Adrenal gland (tissue), 12 donors: ENCODE data around the gene CHMP5. TPM values are rescaled to one million over a fixed set of nuclear protein-coding genes. Genes with fewer than 3 reads are reported as not detected.

Experiments used
- DNase-seq, 7 donors: peaks; one replicate each; pipeline ENCODE4 v3.0.0-alpha.2; 2019 to 2020
- H3K27ac ChIP-seq, 5 donors: fragments of 200-600 bp; sonication (generic) in 4 of 5; 1 replicate in 3 of 5; 2 replicates in 2 of 5; pipeline versions ENCODE4 v1.5.1 to v1.8.0; 2016 to 2020; ENCODE audit warnings: mild to moderate bottlenecking in 1 of 5
- H3K27me3 ChIP-seq: fragments of 200-600 bp; 2 replicates; pipeline ENCODE4 v1.8.0; 2021
- H3K36me3 ChIP-seq, 2 donors: fragments of 200-600 bp; replicated peaks in 1 of 2; 1 replicate in 1 of 2; 2 replicates in 1 of 2; pipeline versions ENCODE4 v1.5.1 to v1.8.0; 2018 to 2022
- H3K4me1 ChIP-seq, 2 donors: fragments of 200-600 bp; replicated peaks in 1 of 2; 1 replicate in 1 of 2; 2 replicates in 1 of 2; pipeline versions ENCODE4 v1.5.1 to v1.8.0; 2018 to 2021
- H3K4me3 ChIP-seq, 4 donors: fragments of 200-600 bp; sonication (generic) in 3 of 4; one replicate each; pipeline ENCODE4 v1.5.1; 2016 to 2018
- H3K9me3 ChIP-seq, 3 donors: fragments of 200-600 bp; sonication (generic) in 1 of 3; replicated peaks in 1 of 3; 1 replicate in 2 of 3; 2 replicates in 1 of 3; pipeline versions ENCODE4 v1.5.1 to v1.8.0; 2016 to 2021
- POLR2A ChIP-seq, 2 donors: fragments of 450-650 bp; IDR thresholded peaks; one replicate each; pipeline ENCODE4 v1.6.1; 2017; ENCODE audit warnings: antibody characterized with exemption in 2 of 2, mild to moderate bottlenecking in 2 of 2, moderate library complexity in 1 of 2
- WGBS, 4 donors: extraction: QIAGEN DNeasy Blood & Tissue Kit in 2 of 4; methylation state at CpG; one replicate each; pipeline versions ENCODE4 v1.1.5 to v1.1.7; 2013 to 2017; 5-methylcytosine and 5-hydroxymethylcytosine counted together
- intact Hi-C, 2 donors: fragments of 100-400 bp; cut with DNase I; formaldehyde crosslinking; loops; one replicate each; pipeline versions ENCODE4 v1.14.1 to v1.15.0; 2022 to 2023
- polyA plus RNA-seq, 3 donors: library from polyadenylated mRNA; stranded (reverse); fragments of 200-250 nt in 2 of 3; fragments of 350-450 nt in 1 of 3; fragmentation: Illumina TruSeq in 1 of 3; extraction: RNeasy Lipid Tissue Mini Kit (QIAGEN cat#74804) in 1 of 3; gene quantifications; one replicate each; pipeline ENCODE4 v1.2.3, GENCODE V29; 2013 to 2014
- total RNA-seq, 9 donors: library from RNA; depleted of rRNA in 4 of 9; stranded (reverse); fragments of >200 nt in 4 of 9; fragments of 120-200 nt in 1 of 9; fragmentation: NEBNext Ultra II Directional in 1 of 9; extraction: Animal tissue kit (Norgen Biotek cat#: 25700) in 1 of 9; gene quantifications; one replicate each; pipeline versions ENCODE4 v1.1.0 to v1.2.4, GENCODE V29; 2013 to 2023
- TF ChIP-seq, protein P1 (sequence below), 6 experiments: fragments of 450-650 bp in 4 of 6; fragments of 200-600 bp in 2 of 6; sonication (generic) in 1 of 6; IDR thresholded peaks; 1 replicate in 5 of 6; 2 replicates in 1 of 6; pipeline versions ENCODE4 v1.5.1 to v1.8.0; 2016 to 2021; ENCODE audit warnings: antibody characterized with exemption in 6 of 6, mild to moderate bottlenecking in 2 of 6, moderate library complexity in 1 of 6
- donor health status: healthy with polysubstance abuse.
- donor health status: Bipolar disorder and iron deficiency.
- donor health status: DM: yes; HTN: yes; CAD: no.
- donor health status: DM: no; HTN: no; CAD: no.
- donor health status: DM: no; HTN: no; CAD: no.
- donor health status: DM: yes; HTN: yes; CAD: no.

The CHMP5 gene
- total and polyA plus RNA-seq, 12 donors = 35.6 to 114 (median 64.3) TPM

GRCh38 chr9:33227741-33228140 lies 37.1 kb upstream of the CHMP5 start:
- Histone ChIP-seq H3K27me3 (no peaks in the 10 kb centered on the region), H3K27ac (no peak overlapping the region), H3K4me1 (peaks cover 5% of the 10 kb centered on the region in 2 donors), H3K4me3 (no peak overlapping the region), H3K36me3 (no peaks in the 10 kb centered on the region), H3K9me3 (no peaks in the 10 kb centered on the region)
- DNase-seq = no peak
- TF ChIP-seq POLR2A (IDR thresholded peaks at IDR 0.05) = no peak
- TF ChIP-seq, protein P1, sequence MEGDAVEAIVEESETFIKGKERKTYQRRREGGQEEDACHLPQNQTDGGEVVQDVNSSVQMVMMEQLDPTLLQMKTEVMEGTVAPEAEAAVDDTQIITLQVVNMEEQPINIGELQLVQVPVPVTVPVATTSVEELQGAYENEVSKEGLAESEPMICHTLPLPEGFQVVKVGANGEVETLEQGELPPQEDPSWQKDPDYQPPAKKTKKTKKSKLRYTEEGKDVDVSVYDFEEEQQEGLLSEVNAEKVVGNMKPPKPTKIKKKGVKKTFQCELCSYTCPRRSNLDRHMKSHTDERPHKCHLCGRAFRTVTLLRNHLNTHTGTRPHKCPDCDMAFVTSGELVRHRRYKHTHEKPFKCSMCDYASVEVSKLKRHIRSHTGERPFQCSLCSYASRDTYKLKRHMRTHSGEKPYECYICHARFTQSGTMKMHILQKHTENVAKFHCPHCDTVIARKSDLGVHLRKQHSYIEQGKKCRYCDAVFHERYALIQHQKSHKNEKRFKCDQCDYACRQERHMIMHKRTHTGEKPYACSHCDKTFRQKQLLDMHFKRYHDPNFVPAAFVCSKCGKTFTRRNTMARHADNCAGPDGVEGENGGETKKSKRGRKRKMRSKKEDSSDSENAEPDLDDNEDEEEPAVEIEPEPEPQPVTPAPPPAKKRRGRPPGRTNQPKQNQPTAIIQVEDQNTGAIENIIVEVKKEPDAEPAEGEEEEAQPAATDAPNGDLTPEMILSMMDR (IDR thresholded peaks at IDR 0.05) = no peak
- intact Hi-C loops = no loop called here
- 74 to 81% (median 79%) methylated on average over 8 of the region's 8 CpGs for WGBS, 4 donors

- TF ChIP-seq, protein P1 (IDR thresholded peaks at IDR 0.05) = no peak
- no peak for TF ChIP-seq POLR2A (IDR thresholded peaks at IDR 0.05)
- 57 to 86% (median 74%) methylated on average over 4 of the region's 4 CpGs for WGBS, 4 donors
Observed at GRCh38 chr9:33228606-33229005, 36.2 kb upstream of the CHMP5 start.

DNA sequence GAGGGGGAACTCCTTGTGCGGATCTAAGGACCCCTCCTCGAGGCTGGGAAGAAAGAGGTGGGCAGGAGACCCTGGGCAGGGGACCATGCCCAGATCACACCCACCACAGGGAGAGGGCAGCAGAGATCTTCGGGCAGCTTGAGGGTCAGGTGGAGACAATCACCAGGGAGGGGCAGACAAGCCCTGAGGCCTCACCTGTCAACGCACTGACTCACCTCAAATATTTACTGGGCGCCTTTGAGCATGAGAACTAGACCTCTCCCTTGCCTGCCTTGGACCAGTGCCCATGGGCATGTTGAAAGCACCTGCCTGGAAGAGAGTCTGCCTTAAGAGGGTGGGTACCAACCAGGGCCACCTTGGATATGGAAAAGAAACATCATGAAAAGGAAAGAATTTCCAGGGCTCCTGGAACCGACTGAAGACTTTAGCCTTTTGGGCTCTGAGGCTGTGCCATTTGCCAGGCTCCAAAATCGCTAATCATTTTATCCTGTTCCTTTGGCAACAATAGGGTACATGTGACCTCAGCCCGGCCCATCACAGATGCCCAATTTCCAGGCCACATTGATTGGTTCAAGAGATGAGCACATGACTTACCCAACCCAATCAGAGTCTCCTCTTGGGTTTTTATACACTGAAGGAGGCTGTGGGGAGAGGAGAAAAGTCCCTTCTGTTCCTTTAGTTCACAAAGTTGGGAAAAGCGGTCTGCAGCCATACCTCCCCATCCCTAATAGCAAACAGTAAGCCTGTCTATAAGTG lies 35.3 kb upstream of the CHMP5 start:
- no peaks in the 10 kb centered on the region for H3K36me3 ChIP-seq
- intact Hi-C loops = loop anchor here in 1 of 2 donors (10.0 kb wide), 2 partner anchors 65 to 835 kb away; partner anchors contain the start of gene NFX1
- 81 to 90% (median 85%) methylated on average over 7 to 9 of the region's 9 CpGs for WGBS, 4 donors
- H3K27ac ChIP-seq = no peak overlapping the region
- H3K27me3 ChIP-seq = no peaks in the 10 kb centered on the region
- no peak overlapping the region for H3K4me3 ChIP-seq
- H3K9me3 ChIP-seq = no peaks in the 10 kb centered on the region
- DNase-seq = no peak
- H3K4me1 ChIP-seq = peaks cover 5% of the 10 kb centered on the region in 2 donors
- TF ChIP-seq, protein P1 (IDR thresholded peaks at IDR 0.05) = no peak
- TF ChIP-seq POLR2A (IDR thresholded peaks at IDR 0.05) = no peak

More at GRCh38 chr9:33228606-33229005, 36.2 kb upstream of the CHMP5 start:
- DNase-seq = no peak
- Histone ChIP-seq H3K4me3 (no peak overlapping the region), H3K4me1 (peaks cover 5% of the 10 kb centered on the region in 2 donors), H3K36me3 (no peaks in the 10 kb centered on the region), H3K9me3 (no peaks in the 10 kb centered on the region), H3K27me3 (no peaks in the 10 kb centered on the region), H3K27ac (no peak overlapping the region)
- intact Hi-C loops = no loop called here

- no peaks in the 10 kb centered on the region for H3K27me3 ChIP-seq
- H3K27ac ChIP-seq = no peak overlapping the region
- no peak for DNase-seq
- 80 to 86% (median 81%) methylated on average over 12 to 13 of the region's 13 CpGs for WGBS, 4 donors
- H3K4me3 ChIP-seq = no peak overlapping the region
- no peaks in the 10 kb centered on the region for H3K9me3 ChIP-seq
- no peaks in the 10 kb centered on the region for H3K36me3 ChIP-seq
- TF ChIP-seq POLR2A (IDR thresholded peaks at IDR 0.05) = no peak
- TF ChIP-seq, protein P1 (IDR thresholded peaks at IDR 0.05) = no peak
- no peaks in the 10 kb centered on the region for H3K4me1 ChIP-seq
- intact Hi-C loops = loop anchor here in 1 of 2 donors (10.0 kb wide), 2 partner anchors 64 to 836 kb away; partner anchors contain the start of gene NFX1
Observed at GRCh38 chr9:33230756-33231622, 33.9 kb upstream of the CHMP5 start.
